Vagina (tissue), 2 donors: ENCODE data around the gene KLF17.
"Not testable (repeated sequence)": the region's sequence is repeated elsewhere in the genome, so short reads cannot be mapped to it uniquely, and the experiment has no call there.

ENCODE experiments used
- CTCF ChIP-seq, 3 experiments: fragments of 450-650 bp in 2 of 3; fragments of 200-600 bp in 1 of 3; sonication (generic) in 1 of 3; IDR thresholded peaks; one replicate each; pipeline ENCODE4 v1.5.1; 2017 to 2019; ENCODE audit warnings: antibody characterized with exemption in 3 of 3, mild to moderate bottlenecking in 2 of 3, moderate library complexity in 2 of 3
- POLR2A ChIP-seq, 2 donors: fragments of 450-650 bp; IDR thresholded peaks; one replicate each; pipeline ENCODE4 v1.6.1; 2017; ENCODE audit warnings: antibody characterized with exemption in 2 of 2, mild to moderate bottlenecking in 2 of 2, moderate library complexity in 2 of 2
- POLR2AphosphoS5 ChIP-seq, 2 donors: sonication (generic); formaldehyde crosslinking; IDR thresholded peaks; one replicate each; pipeline ENCODE4 v1.9.0; 2017; ENCODE audit warnings: antibody characterized with exemption in 2 of 2, mild to moderate bottlenecking in 2 of 2, low read depth in 1 of 2; ENCODE audit not compliant: insufficient read depth in 1 of 2

- not testable (repeated sequence) for TF ChIP-seq CTCF (IDR thresholded peaks at IDR 0.05); POLR2A (IDR thresholded peaks at IDR 0.05); POLR2AphosphoS5 (IDR thresholded peaks at IDR 0.05; ENCODE audit: insufficient read depth in 1 of 2, low read depth in 1 of 2)
Measured at GRCh38 chr1:44117272-44117671, 1.3 kb upstream of the KLF17 start.
